HG03520 (cell line): ENCODE measurements around the gene OR5A2.
"Not testable (repeated sequence)": the region's sequence is repeated elsewhere in the genome, so short reads cannot be mapped to it uniquely, and the experiment has no call there.

Experiments
- ATAC-seq: cut with Tn5 transposase; IDR thresholded peaks from one replicate; pipeline ENCODE4 v1.9.1; 2021; ENCODE audit warnings: mild to moderate bottlenecking, moderate library complexity; ENCODE audit not compliant: unreplicated experiment

The OR5A2 gene

GRCh38 chr11:59400461-59401261, 25.6 kb downstream of the OR5A2 start:
- no peak for ATAC-seq

GRCh38 chr11:59394186-59394585, 32.0 kb downstream of the OR5A2 start:
- no peak for ATAC-seq

DNA sequence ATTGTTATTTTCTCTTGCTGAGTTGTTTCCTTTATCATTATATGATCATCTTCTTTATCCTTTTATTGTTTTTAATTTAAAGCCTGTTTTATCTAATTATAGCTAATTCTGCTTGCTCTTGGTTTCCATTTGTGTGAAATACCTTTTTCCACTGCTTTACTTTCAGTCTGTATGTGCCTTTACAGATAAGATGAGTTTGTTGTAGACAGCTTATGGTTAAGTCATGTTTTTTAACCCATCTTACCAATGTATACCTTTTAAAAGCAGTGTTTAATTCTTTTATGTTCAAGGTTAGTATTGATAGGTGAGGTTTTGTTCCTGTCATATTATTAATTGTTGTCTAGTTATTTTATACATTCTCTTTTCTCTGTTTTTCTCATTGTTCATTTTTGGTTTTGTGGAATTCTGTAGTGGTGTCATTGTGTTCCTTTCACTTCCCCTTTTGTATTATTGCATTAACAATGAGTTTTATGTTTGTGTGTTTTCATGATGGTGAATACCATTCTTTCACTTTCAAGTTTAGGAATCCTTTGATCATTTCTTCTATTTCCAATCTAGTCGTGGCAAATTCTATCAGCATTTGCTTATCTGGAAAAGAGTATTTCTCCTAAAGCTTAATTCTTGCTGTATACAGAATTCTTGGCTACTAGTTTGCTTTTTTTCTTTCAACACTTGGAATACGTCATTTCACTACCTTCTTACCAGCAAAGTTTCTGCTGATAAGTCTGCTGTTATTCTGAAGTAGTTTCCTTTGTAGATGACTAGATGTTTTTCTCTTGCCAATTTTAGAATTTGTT, 45.8 kb downstream of the OR5A2 start:
- peak; percentile 96 for ATAC-seq

GRCh38 chr11:59372324-59372723, 53.9 kb downstream of the OR5A2 start:
- ATAC-seq, result not testable (repeated sequence)

DNA sequence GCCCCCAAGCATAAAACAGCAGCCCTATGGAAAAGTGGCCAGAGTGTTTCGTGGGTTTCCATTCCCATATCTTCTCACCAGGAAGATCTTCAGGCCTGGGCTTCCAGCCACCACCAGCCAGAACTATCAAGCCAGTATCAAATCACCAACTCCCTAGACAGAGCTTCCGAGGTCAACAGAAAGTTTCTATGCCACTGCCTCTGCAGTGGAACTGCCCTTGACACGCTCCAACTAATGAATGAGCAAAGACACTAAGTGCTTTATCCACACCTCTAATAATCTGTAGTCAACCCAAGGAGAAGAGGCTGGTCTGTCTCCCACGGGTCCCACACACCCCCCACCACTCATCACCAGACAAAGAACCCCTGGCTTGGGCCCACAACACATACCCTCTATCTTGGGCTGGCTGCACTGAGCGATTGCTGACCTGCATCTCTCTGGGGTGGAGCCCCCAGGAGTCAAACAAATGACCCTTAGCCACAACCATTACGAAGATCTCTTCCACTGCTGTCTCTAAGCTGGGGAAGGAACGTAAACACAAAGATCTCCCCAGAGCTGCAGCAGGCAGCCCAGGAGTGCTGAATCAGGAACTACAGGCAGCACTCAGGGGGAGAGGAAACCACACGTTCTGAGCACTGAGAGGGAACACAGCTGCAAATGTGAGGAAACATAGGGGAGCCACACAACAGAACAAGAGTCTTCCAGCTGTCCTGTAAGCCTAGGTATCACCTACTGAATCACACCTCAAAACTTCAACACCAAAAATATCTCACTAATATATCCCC, 57.8 kb downstream of the OR5A2 start:
- no peak for ATAC-seq
